G401.6 (cell line): Measurements from ENCODE around the gene CDON.

Experiments
- FAIRE-seq: peaks from 2 replicates; lab custom pipeline; 2012; peaks lifted over from hg19 to GRCh38; lab: Jason Lieb, UNC

The CDON gene

GRCh38 chr11:126062679-126063506, at the start of gene CDON:
CDON (minus strand) TSS chr11:126062866; CDS start chr11:126023476, 39,390 bp downstream.
- no peak for FAIRE-seq

- FAIRE-seq = no peak
Measured at GRCh38 chr11:126111458-126112116, 48.9 kb upstream of the CDON start.

GRCh38 chr11:126109941-126110731, 47.5 kb upstream of the CDON start:
- FAIRE-seq = no peak

- FAIRE-seq = no peak
Measured at GRCh38 chr11:126106594-126107328, 44.1 kb upstream of the CDON start.

- FAIRE-seq = no peak
Measured at GRCh38 chr11:126105748-126106080, 43.0 kb upstream of the CDON start.

- FAIRE-seq = no peak
Measured at GRCh38 chr11:126105022-126105747, 42.5 kb upstream of the CDON start.

GRCh38 chr11:126104420-126104819, 41.8 kb upstream of the CDON start:
- FAIRE-seq = no peak

GRCh38 chr11:126103150-126103549, 40.5 kb upstream of the CDON start:
- FAIRE-seq = no peak

GRCh38 chr11:126102436-126102981, 39.8 kb upstream of the CDON start:
- FAIRE-seq = no peak

- no peak for FAIRE-seq
Measured at GRCh38 chr11:126101930-126102283, 39.2 kb upstream of the CDON start.

GRCh38 chr11:126101251-126101929, 38.7 kb upstream of the CDON start:
- no peak for FAIRE-seq

- no peak for FAIRE-seq
Measured at GRCh38 chr11:126100716-126101115, 38.0 kb upstream of the CDON start.

- no peak for FAIRE-seq
Measured at GRCh38 chr11:126098204-126098769, 35.6 kb upstream of the CDON start.

- FAIRE-seq = no peak
Measured at GRCh38 chr11:126095745-126096144, 33.1 kb upstream of the CDON start.

- FAIRE-seq = no peak
Measured at GRCh38 chr11:126090452-126090851, 27.8 kb upstream of the CDON start.

GRCh38 chr11:126088999-126089398, 26.3 kb upstream of the CDON start:
- no peak for FAIRE-seq

- no peak for FAIRE-seq
Measured at GRCh38 chr11:126086248-126086647, 23.6 kb upstream of the CDON start.

- no peak for FAIRE-seq
Measured at GRCh38 chr11:126084608-126084912, 21.9 kb upstream of the CDON start.

GRCh38 chr11:126083829-126084607, 21.4 kb upstream of the CDON start:
- no peak for FAIRE-seq
